ENCODE results near the gene CFAP58. TPM values are rescaled to one million over a fixed set of nuclear protein-coding genes. Genes with fewer than 3 reads are reported as not detected.
A peak's percentile ranks its signal among the peaks of the same experiment; 100 is the strongest.

Gene CFAP58
- total and polyA plus RNA-seq, 2 donors (not counting 1 experiment from before 2014, with no cell fraction given) = not detected

- Histone ChIP-seq H3K4me2 (replicated peaks; ENCODE audit: low read depth, low read length, poor library complexity, severe bottlenecking) (no peak overlapping the region), H3K9me3 (ENCODE audit: control extremely low read depth in 1 of 3, control insufficient read depth in 2 of 3, insufficient read depth in 1 of 3, low read length in 2 of 3) (no peaks in the 10 kb centered on the region), H3K9ac (ENCODE audit: low read length) (no peak overlapping the region), H3K79me2 (ENCODE audit: control insufficient read depth, insufficient read depth, low read length) (no peaks in the 10 kb centered on the region), H3K4me3 (ENCODE audit: control extremely low read depth in 1 of 5, extremely low read depth in 1 of 5, insufficient read depth in 1 of 5, low read depth in 2 of 5, low read length in 4 of 5) (no peak overlapping the region), H3K27me3 (replicated peaks in 1 of 4; ENCODE audit: control extremely low read depth in 1 of 4, control insufficient read depth in 3 of 4, insufficient read depth in 4 of 4, low read length in 3 of 4) (no peaks in the 10 kb centered on the region), H4K20me1 (ENCODE audit: control insufficient read depth, insufficient read depth, low read length, poor library complexity, severe bottlenecking) (no peaks in the 10 kb centered on the region), H2AFZ (ENCODE audit: insufficient read depth, low read depth, low read length, poor library complexity, severe bottlenecking) (no peak overlapping the region), H3K4me1 (ENCODE audit: control insufficient read depth in 2 of 2, insufficient read depth in 2 of 2, low read length in 2 of 2) (peaks cover 31 to 58% of the 10 kb centered on the region in 2 donors), H3K36me3 (replicated peaks in 1 of 2; ENCODE audit: control extremely low read depth in 1 of 2, control insufficient read depth in 1 of 2, extremely low read depth in 1 of 2, insufficient read depth in 2 of 2, low read length in 1 of 2) (no peaks in the 10 kb centered on the region), H3K27ac (ENCODE audit: low read length in 2 of 2) (peak overlapping the region in 1 of 2 donors; percentile 79)
- H3K4me3 Mint-ChIP-seq = no peak overlapping the region
- 92% methylated on average over 2 of the region's 2 CpGs for WGBS (ENCODE audit: insufficient coverage)
- peak overlapping the region; percentile 66 for H3K27ac Mint-ChIP-seq
- H3K4me1 Mint-ChIP-seq = peaks cover 34% of the 10 kb centered on the region
- no peaks in the 10 kb centered on the region for H3K27me3 Mint-ChIP-seq
- TF ChIP-seq CTCF (IDR thresholded peaks at IDR 0.05) (no peak), EZH2 (IDR thresholded peaks at IDR 0.05; ENCODE audit: borderline replicate concordance, insufficient read depth, low read depth, low read length, poor library complexity, severe bottlenecking) (no peak)
- no peaks in the 10 kb centered on the region for H3K9me3 Mint-ChIP-seq (ENCODE audit: insufficient read depth)
- no peak for DNase-seq
- POLR2A ChIA-PET = interaction anchor here (1.1 kb wide), 1 partner anchor 20 kb away, joined by 3 read pairs; no protein-coding TSS in a partner anchor
- no peak for ATAC-seq (ENCODE audit: low read depth)
- CTCF ChIA-PET = interaction anchor here (2.7 to 15.7 kb wide), 3 partner anchors 20 to 57 kb away, joined by 14 to 594 read pairs (median 47); no protein-coding TSS in a partner anchor
- intact Hi-C loops (cut with micrococcal nuclease) = loop anchor here (5.0 kb wide), 1 partner anchor 636 kb away; no protein-coding TSS in a partner anchor
Measured at GRCh38 chr10:104348601-104349000, 5.0 kb upstream of the CFAP58 start.

- ChIA-PET POLR2A (interaction anchor here (1.1 to 1.5 kb wide), 3 partner anchors 11 to 44 kb away, joined by 3 to 11 read pairs (median 8); partner anchors contain the start of gene ITPRIP), CTCF (interaction anchor here (0.6 to 15.7 kb wide), 11 partner anchors 9 to 81 kb away, joined by 3 to 594 read pairs (median 24); partner anchors contain the start of genes GSTO2 and ITPRIP)
- peak overlapping the region; percentile 58 for H3K9ac ChIP-seq (ENCODE audit: low read length)
- peak overlapping the region; percentile 79 to 86 for H3K27ac ChIP-seq (ENCODE audit: low read length in 2 of 2)
- Mint-ChIP-seq H3K4me3 (no peak overlapping the region), H3K27ac (no peak overlapping the region), H3K9me3 (ENCODE audit: insufficient read depth) (no peaks in the 10 kb centered on the region), H3K4me1 (peaks cover 34% of the 10 kb centered on the region), H3K27me3 (no peaks in the 10 kb centered on the region)
- intact Hi-C loops (cut with micrococcal nuclease) = loop anchor here (1.0 to 5.0 kb wide), 4 partner anchors 44 to 637 kb away; partner anchors contain the start of gene GSTO2
- no peaks in the 10 kb centered on the region for H3K36me3 ChIP-seq (replicated peaks in 1 of 2; ENCODE audit: control extremely low read depth in 1 of 2, control insufficient read depth in 1 of 2, extremely low read depth in 1 of 2, insufficient read depth in 2 of 2, low read length in 1 of 2)
- TF ChIP-seq EZH2 (IDR thresholded peaks at IDR 0.05; ENCODE audit: borderline replicate concordance, insufficient read depth, low read depth, low read length, poor library complexity, severe bottlenecking) (no peak), CTCF (IDR thresholded peaks at IDR 0.05) (no peak)
- H3K4me1 ChIP-seq (ENCODE audit: control insufficient read depth in 2 of 2, insufficient read depth in 2 of 2, low read length in 2 of 2) = peaks cover 37 to 66% of the 10 kb centered on the region in 2 donors
- no peaks in the 10 kb centered on the region for H3K27me3 ChIP-seq (replicated peaks in 1 of 4; ENCODE audit: control extremely low read depth in 1 of 4, control insufficient read depth in 3 of 4, insufficient read depth in 4 of 4, low read length in 3 of 4)
- H3K9me3 ChIP-seq (ENCODE audit: control extremely low read depth in 1 of 3, control insufficient read depth in 2 of 3, insufficient read depth in 1 of 3, low read length in 2 of 3) = no peaks in the 10 kb centered on the region
- H4K20me1 ChIP-seq (ENCODE audit: control insufficient read depth, insufficient read depth, low read length, poor library complexity, severe bottlenecking) = no peaks in the 10 kb centered on the region
- H3K4me2 ChIP-seq (replicated peaks; ENCODE audit: low read depth, low read length, poor library complexity, severe bottlenecking) = peak overlapping the region; percentile 66
- DNase-seq (peak; percentile 85), ATAC-seq (ENCODE audit: low read depth) (peak; percentile 36)
- H3K4me3 ChIP-seq (ENCODE audit: control extremely low read depth in 1 of 5, extremely low read depth in 1 of 5, insufficient read depth in 1 of 5, low read depth in 2 of 5, low read length in 4 of 5) = peak overlapping the region; percentile 6 to 65 (median 40)
- WGBS (ENCODE audit: insufficient coverage) = no CpG with 5 or more reads among the region's 5 CpGs
- no peaks in the 10 kb centered on the region for H3K79me2 ChIP-seq (ENCODE audit: control insufficient read depth, insufficient read depth, low read length)
- H2AFZ ChIP-seq (ENCODE audit: insufficient read depth, low read depth, low read length, poor library complexity, severe bottlenecking) = peak overlapping the region; percentile 36
Measured at GRCh38 chr10:104349623-104350126, 4.0 kb upstream of the CFAP58 start.

Measured in B cell (primary cell).